GM12878 (cell line): ENCODE data around the gene MVB12B. TPM values are rescaled to one million over a fixed set of nuclear protein-coding genes. Genes with fewer than 3 reads are reported as not detected.

Source experiments
- ATAC-seq: fragments of 200-7000 bp; cut with Tn5 transposase; 3 replicates; pipeline ENCODE4 v1.9.1; 2020; ENCODE audit warnings: mild to moderate bottlenecking, moderate library complexity
- BruUV-seq: library from RNA; stranded (reverse); fragments of 400-500 nt; replicated peaks from 2 replicates; lab custom pipeline; 2021; lab: Mats Ljungman, UMichigan
- CTCF ChIA-PET: fragments of 300-600 bp; sonication (Branson Sonifier 250); formaldehyde crosslinking; extraction: SDS; loops from one replicate; lab custom pipeline; 2021; ENCODE audit warnings: inconsistent platforms; lab: Yijun Ruan, JAX
- POLR2A ChIA-PET: fragments of 350-600 bp; formaldehyde crosslinking; extraction: SDS; loops from one replicate; lab custom pipeline; 2021; ENCODE audit warnings: inconsistent platforms; lab: Charles Lee
- RAD21 ChIA-PET: fragments of 300-600 bp; sonication (Branson Sonifier 250); formaldehyde crosslinking; loops from one replicate; lab custom pipeline; 2023; ENCODE audit warnings: antibody characterized with exemption; ENCODE audit not compliant: unreplicated experiment; lab: Charles Lee
- SMC1A ChIA-PET: fragments of 300-600 bp; sonication (Branson Sonifier 250); formaldehyde crosslinking; loops from one replicate; lab custom pipeline; 2023; ENCODE audit not compliant: unreplicated experiment, uncharacterized antibody; lab: Charles Lee
- DNase-seq: peaks from one replicate; pipeline ENCODE4 v3.0.0-alpha.2; 2011; ENCODE audit warnings: low read depth, low spot score
- FAIRE-seq: peaks from 3 replicates; lab custom pipeline; 2011; peaks lifted over from hg19 to GRCh38; lab: Jason Lieb, UNC
- H2AFZ ChIP-seq: 2 replicates; pipeline ENCODE4 v1.6.0; 2011; ENCODE audit warnings: low read depth, low read length, control low read depth; ENCODE audit not compliant: control insufficient read depth
- H3K27ac ChIP-seq: 2 replicates; pipeline ENCODE4 v1.5.1; 2011; ENCODE audit warnings: control low read depth; ENCODE audit not compliant: control insufficient read depth, insufficient read depth
- H3K27me3 ChIP-seq, 2 experiments: replicated peaks in 1 of 2; 2 replicates each; pipeline versions ENCODE4 v1.6.0 to v1.6.1; 2011; ENCODE audit warnings: low read length in 1 of 2; ENCODE audit not compliant: control insufficient read depth in 2 of 2, insufficient read depth in 2 of 2
- H3K36me3 ChIP-seq, 2 experiments: 2 replicates each; pipeline ENCODE4 v1.5.1; 2011; ENCODE audit warnings: low read length in 1 of 2; ENCODE audit not compliant: control insufficient read depth in 2 of 2, insufficient read depth in 2 of 2
- H3K4me1 ChIP-seq: 2 replicates; pipeline ENCODE4 v1.6.1; 2011; ENCODE audit warnings: mild to moderate bottlenecking, low read length, moderate library complexity, mixed read lengths; ENCODE audit not compliant: control insufficient read depth, insufficient read depth
- H3K4me2 ChIP-seq: 2 replicates; pipeline ENCODE4 v1.6.0; 2011; ENCODE audit warnings: control low read depth; ENCODE audit not compliant: control insufficient read depth, insufficient read depth
- H3K4me3 ChIP-seq: fragments of 200-600 bp; sonication (generic); 2 replicates; pipeline ENCODE4 v1.5.1; 2016
- H3K79me2 ChIP-seq: 2 replicates; pipeline ENCODE4 v1.6.0; 2011; ENCODE audit warnings: low read length; ENCODE audit not compliant: control insufficient read depth, insufficient read depth
- H3K9ac ChIP-seq: 2 replicates; pipeline ENCODE4 v1.8.0; 2011; ENCODE audit warnings: low read length, control low read depth, mixed read lengths; ENCODE audit not compliant: control insufficient read depth, insufficient read depth
- H3K9me3 ChIP-seq: replicated peaks from 3 replicates; pipeline ENCODE4 v1.5.1; 2011; ENCODE audit warnings: mild to moderate bottlenecking, low read length; ENCODE audit not compliant: control insufficient read depth, insufficient read depth
- H4K20me1 ChIP-seq: 2 replicates; pipeline ENCODE4 v1.6.0; 2011; ENCODE audit not compliant: control insufficient read depth, insufficient read depth
- CREM ChIP-seq: IDR thresholded peaks from 2 replicates; pipeline ENCODE4 v1.6.1; 2014; ENCODE audit warnings: antibody characterized with exemption, low read depth
- FOS ChIP-seq: IDR thresholded peaks from 3 replicates; pipeline ENCODE4 v1.6.1; 2011; ENCODE audit warnings: borderline replicate concordance; ENCODE audit not compliant: insufficient read length; ENCODE audit errors: extremely low read depth
- MYC ChIP-seq: IDR thresholded peaks from 2 replicates; pipeline ENCODE4 v1.6.1; 2011; ENCODE audit warnings: mild to moderate bottlenecking, low read length, moderate library complexity, inconsistent platforms; ENCODE audit not compliant: insufficient read depth, insufficient replicate concordance, insufficient read length, severe bottlenecking
- TBL1XR1 ChIP-seq: IDR thresholded peaks from 2 replicates; pipeline ENCODE4 v1.6.1; 2012; ENCODE audit warnings: low read depth, low read length, improper control_type of control experiment
- ZBED1 ChIP-seq: IDR thresholded peaks from 2 replicates; pipeline ENCODE4 v1.6.1; 2016; ENCODE audit warnings: borderline replicate concordance
- ZNF592 ChIP-seq: fragments of 450-650 bp; IDR thresholded peaks from 2 replicates; pipeline ENCODE4 v1.6.1; 2017; ENCODE audit warnings: mild to moderate bottlenecking, moderate library complexity
- WGBS: methylation state at CpG from one replicate; pipeline ENCODE4 v1.1.6; 2016; ENCODE audit warnings: low lambda C conversion rate; ENCODE audit not compliant: insufficient replicate concordance, insufficient coverage; ENCODE audit errors: missing lambda C conversion rate; 5-methylcytosine and 5-hydroxymethylcytosine counted together
- in situ Hi-C: fragments of 300-500 bp; cut with MboI; formaldehyde crosslinking; loops from 9 replicates; pipeline ENCODE4 v1.14.3; 2018; ENCODE audit warnings: mixed read lengths
- intact Hi-C: fragments of 100-400 bp; cut with micrococcal nuclease; formaldehyde crosslinking; loops from one replicate; pipeline ENCODE4 v1.14.2; 2022; ENCODE audit not compliant: unreplicated experiment
- polyA plus RNA-seq, 11 experiments: library from polyadenylated mRNA; depleted of rRNA in 4 of 11; unstranded in 6 of 11; stranded (reverse) in 5 of 11; fragments of >200 nt; fragmentation: Nextera tagmentation in 4 of 11; fragmentation: Illumina TruSeq in 1 of 11; extraction: Ambion mirVana in 4 of 11; extraction: Trizol in 1 of 11; gene quantifications; 1 replicate in 1 of 11; 2 replicates in 10 of 11; pipeline versions ENCODE4 v1.2.1 to v1.2.3, GENCODE V29; 2011 to 2016; ENCODE audit warnings: inconsistent platforms in 2 of 11, missing spikeins in 2 of 11, low read depth in 1 of 11
- total RNA-seq, 4 experiments: library from RNA; depleted of rRNA in 3 of 4; stranded (reverse); fragments of >200 nt in 3 of 4; fragmentation: Illumina TruSeq in 1 of 4; extraction: Trizol in 1 of 4; gene quantifications; 2 replicates each; pipeline versions ENCODE4 v1.2.1 to v1.2.3, GENCODE V29; 2013 to 2021

The MVB12B gene
- total and polyA plus RNA-seq, 10 of the 15 experiments (the other 5 are each of a cell fraction or from before 2014, with no cell fraction given): 0.08 TPM; not detected in 9

DNA sequence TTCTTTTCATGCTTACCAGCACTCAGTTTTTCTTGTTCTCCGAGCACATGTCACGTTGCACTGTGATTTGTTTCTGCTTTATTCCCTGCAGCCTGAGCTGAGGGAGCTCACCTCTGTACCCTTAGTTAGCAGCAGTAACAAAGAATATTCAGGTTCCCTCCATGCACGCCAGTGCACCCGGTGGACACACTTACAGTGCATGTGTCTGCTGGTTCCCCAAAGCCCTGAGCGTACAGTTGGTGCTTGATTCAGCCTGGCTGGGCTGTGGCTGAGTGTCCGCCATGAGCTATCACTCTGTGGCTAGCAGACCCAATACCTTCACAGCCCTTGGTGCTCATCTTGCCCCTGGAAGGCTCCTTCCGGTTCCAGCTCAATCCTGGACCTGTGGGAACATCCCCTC, 93.5 kb downstream of the MVB12B start (continued):
- no peak for TF ChIP-seq ZNF592
- no peak for TF ChIP-seq TBL1XR1

GRCh38 chr9:126420643-126421564, 94.3 kb downstream of the MVB12B start:
- no TSS peak for BruUV-seq
- intact Hi-C loops: no loop called here
- DNase-seq: no peak
- H3K4me2 ChIP-seq: no peak overlapping the region
- RAD21 ChIA-PET: no interaction called here
- POLR2A ChIA-PET: no interaction called here
- in situ Hi-C loops: no loop called here
- no peaks in the 10 kb centered on the region for H3K9me3 ChIP-seq
- H3K79me2 ChIP-seq: no peaks in the 10 kb centered on the region
- no peak overlapping the region for H2AFZ ChIP-seq
- H3K4me3 ChIP-seq: no peak overlapping the region
- H3K36me3 ChIP-seq: no peaks in the 10 kb centered on the region
- ATAC-seq: no peak
- SMC1A ChIA-PET: no interaction called here
- no peak overlapping the region for H3K27ac ChIP-seq
- no peaks in the 10 kb centered on the region for H3K4me1 ChIP-seq
- CTCF ChIA-PET: interaction anchor here (1.4 kb wide), 1 partner anchor 22 kb away, joined by 5 read pairs; no protein-coding TSS in a partner anchor
- no peak for FAIRE-seq
- no peak overlapping the region for H3K9ac ChIP-seq
- H4K20me1 ChIP-seq: no peaks in the 10 kb centered on the region
- 61% methylated on average over 17 of the region's 17 CpGs for WGBS
- TF ChIP-seq MYC: no peak
- no peak for TF ChIP-seq CREM
- no peak for TF ChIP-seq FOS
- no peak for TF ChIP-seq ZBED1
- peaks cover 6% of the 10 kb centered on the region in 2 experiments for H3K27me3 ChIP-seq
